ENCODE measurements around the gene DHRS13. TPM values are rescaled to one million over a fixed set of nuclear protein-coding genes. Genes with fewer than 3 reads are reported as not detected.

Gene DHRS13
- polyA plus RNA-seq, 1 donor from 2014 or later, result 91.1 TPM

DNA sequence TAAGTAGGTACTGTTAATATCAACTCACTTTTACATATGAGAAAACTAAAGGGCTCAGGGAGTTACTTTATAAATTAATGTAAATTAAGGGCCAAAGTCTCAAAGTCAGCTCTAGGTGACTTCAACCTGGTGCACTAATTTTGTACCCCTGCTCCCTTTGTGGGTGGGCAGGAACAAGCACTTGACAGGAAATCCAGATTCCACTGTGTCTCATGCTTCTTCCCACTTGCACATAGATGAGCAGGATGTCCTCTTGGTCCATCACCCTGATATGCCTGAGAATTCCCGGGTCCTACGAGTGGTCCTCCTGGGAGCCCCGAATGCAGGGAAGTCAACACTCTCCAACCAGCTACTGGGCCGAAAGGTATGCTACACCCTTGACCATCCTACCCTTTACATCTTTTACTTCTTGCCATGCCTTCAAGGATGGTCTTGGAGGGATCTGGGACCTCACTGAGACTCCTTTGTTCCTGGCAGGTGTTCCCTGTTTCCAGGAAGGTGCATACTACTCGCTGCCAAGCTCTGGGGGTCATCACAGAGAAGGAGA lies 46.8 kb downstream of the DHRS13 start:
- Histone ChIP-seq H3K9ac (ENCODE audit: low read length) (peak overlapping the region; percentile 77), H3K4me3 (ENCODE audit: low read length) (peak overlapping the region; percentile 80), H3K9me3 (ENCODE audit: low read length) (no peaks in the 10 kb centered on the region)

GRCh38 chr17:28855336-28855679 lies 47.6 kb downstream of the DHRS13 start:
- Histone ChIP-seq H3K4me2 (ENCODE audit: low read length) (peak overlapping the region; percentile 99), H3K27me3 (ENCODE audit: insufficient read depth, low read depth, low read length) (no peaks in the 10 kb centered on the region), H3K27ac (ENCODE audit: low read length) (peak overlapping the region; percentile 51), H3K9me2 (ENCODE audit: insufficient read depth, low read length) (no peaks in the 10 kb centered on the region), H3K9me3 (ENCODE audit: low read length) (no peaks in the 10 kb centered on the region), H2AFZ (ENCODE audit: low read depth, low read length) (peak overlapping the region; percentile 88), H3K9ac (ENCODE audit: low read length) (peak overlapping the region; percentile 77), H3F3A (ENCODE audit: insufficient read depth, low read length, poor library complexity, severe bottlenecking) (no peaks in the 10 kb centered on the region), H4K20me1 (ENCODE audit: insufficient read depth) (no peaks in the 10 kb centered on the region), H3K79me2 (replicated peaks; ENCODE audit: insufficient read depth, low read length) (peaks cover 8% of the 10 kb centered on the region), H3K4me3 (ENCODE audit: low read length) (peak overlapping the region; percentile 80), H3K36me3 (ENCODE audit: insufficient read depth, low read length) (no peaks in the 10 kb centered on the region)
- TF ChIP-seq, protein P1, sequence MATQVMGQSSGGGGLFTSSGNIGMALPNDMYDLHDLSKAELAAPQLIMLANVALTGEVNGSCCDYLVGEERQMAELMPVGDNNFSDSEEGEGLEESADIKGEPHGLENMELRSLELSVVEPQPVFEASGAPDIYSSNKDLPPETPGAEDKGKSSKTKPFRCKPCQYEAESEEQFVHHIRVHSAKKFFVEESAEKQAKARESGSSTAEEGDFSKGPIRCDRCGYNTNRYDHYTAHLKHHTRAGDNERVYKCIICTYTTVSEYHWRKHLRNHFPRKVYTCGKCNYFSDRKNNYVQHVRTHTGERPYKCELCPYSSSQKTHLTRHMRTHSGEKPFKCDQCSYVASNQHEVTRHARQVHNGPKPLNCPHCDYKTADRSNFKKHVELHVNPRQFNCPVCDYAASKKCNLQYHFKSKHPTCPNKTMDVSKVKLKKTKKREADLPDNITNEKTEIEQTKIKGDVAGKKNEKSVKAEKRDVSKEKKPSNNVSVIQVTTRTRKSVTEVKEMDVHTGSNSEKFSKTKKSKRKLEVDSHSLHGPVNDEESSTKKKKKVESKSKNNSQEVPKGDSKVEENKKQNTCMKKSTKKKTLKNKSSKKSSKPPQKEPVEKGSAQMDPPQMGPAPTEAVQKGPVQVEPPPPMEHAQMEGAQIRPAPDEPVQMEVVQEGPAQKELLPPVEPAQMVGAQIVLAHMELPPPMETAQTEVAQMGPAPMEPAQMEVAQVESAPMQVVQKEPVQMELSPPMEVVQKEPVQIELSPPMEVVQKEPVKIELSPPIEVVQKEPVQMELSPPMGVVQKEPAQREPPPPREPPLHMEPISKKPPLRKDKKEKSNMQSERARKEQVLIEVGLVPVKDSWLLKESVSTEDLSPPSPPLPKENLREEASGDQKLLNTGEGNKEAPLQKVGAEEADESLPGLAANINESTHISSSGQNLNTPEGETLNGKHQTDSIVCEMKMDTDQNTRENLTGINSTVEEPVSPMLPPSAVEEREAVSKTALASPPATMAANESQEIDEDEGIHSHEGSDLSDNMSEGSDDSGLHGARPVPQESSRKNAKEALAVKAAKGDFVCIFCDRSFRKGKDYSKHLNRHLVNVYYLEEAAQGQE (IDR thresholded peaks at IDR 0.05; ENCODE audit: borderline replicate concordance), result peak; percentile 0
- TF ChIP-seq EZH2 (IDR thresholded peaks at IDR 0.05; ENCODE audit: borderline replicate concordance, insufficient read depth, low read length, poor library complexity, severe bottlenecking) (no peak), RAD21 (conservative IDR thresholded peaks at IDR 0.05) (no peak)

More for the DNA sequence above, 46.8 kb downstream of the DHRS13 start:
- Histone ChIP-seq H3K36me3 (ENCODE audit: insufficient read depth, low read length) (no peaks in the 10 kb centered on the region), H2AFZ (ENCODE audit: low read depth, low read length) (no peak overlapping the region), H3K9me2 (ENCODE audit: insufficient read depth, low read length) (no peaks in the 10 kb centered on the region), H3K4me2 (ENCODE audit: low read length) (peak overlapping the region; percentile 99), H3K79me2 (replicated peaks; ENCODE audit: insufficient read depth, low read length) (peaks cover 8% of the 10 kb centered on the region), H3F3A (ENCODE audit: insufficient read depth, low read length, poor library complexity, severe bottlenecking) (no peaks in the 10 kb centered on the region), H3K27ac (ENCODE audit: low read length) (no peak overlapping the region), H4K20me1 (ENCODE audit: insufficient read depth) (no peaks in the 10 kb centered on the region), H3K27me3 (ENCODE audit: insufficient read depth, low read depth, low read length) (no peaks in the 10 kb centered on the region)
- TF ChIP-seq TAF1 (IDR thresholded peaks at IDR 0.05; ENCODE audit: low read depth), result no peak
- no peak for TF ChIP-seq MXI1 (conservative IDR thresholded peaks at IDR 0.05; ENCODE audit: poor library complexity, severe bottlenecking)

GRCh38 chr17:28854457-28855335 lies 48.2 kb downstream of the DHRS13 start, which contains the start of gene ERAL1:
Gene ERAL1, plus strand, starts transcription at chr17:28855016. Its CDS starts 19 bp downstream, at chr17:28855035.
- H3K27me3 ChIP-seq (ENCODE audit: insufficient read depth, low read depth, low read length), result no peaks in the 10 kb centered on the region
- H3K4me3 ChIP-seq (ENCODE audit: low read length), result peak within 1 kb of the TSS; percentile 80
- no peaks in the 10 kb centered on the region for H3F3A ChIP-seq (ENCODE audit: insufficient read depth, low read length, poor library complexity, severe bottlenecking)
- peak within 1 kb of the TSS; percentile 99 for H3K4me2 ChIP-seq (ENCODE audit: low read length)
- H4K20me1 ChIP-seq (ENCODE audit: insufficient read depth), result no peaks in the 10 kb centered on the region
- no peaks in the 10 kb centered on the region for H3K36me3 ChIP-seq (ENCODE audit: insufficient read depth, low read length)
- H3K9me3 ChIP-seq (ENCODE audit: low read length), result no peaks in the 10 kb centered on the region
- TF ChIP-seq TAF1 (IDR thresholded peaks at IDR 0.05; ENCODE audit: low read depth), result no peak
- peak; percentile 49 for TF ChIP-seq RAD21 (conservative IDR thresholded peaks at IDR 0.05)
- TF ChIP-seq, protein P1 (IDR thresholded peaks at IDR 0.05; ENCODE audit: borderline replicate concordance), result peak; percentile 45
- peak; percentile 30 for TF ChIP-seq CTCF (IDR thresholded peaks at IDR 0.05; ENCODE audit: poor library complexity, severe bottlenecking)
- TF ChIP-seq SMC3 (conservative IDR thresholded peaks at IDR 0.05; ENCODE audit: poor library complexity), result peak; percentile 64
- TF ChIP-seq POLR2AphosphoS5 (IDR thresholded peaks at IDR 0.05), result peak; percentile 86
- peak; percentile 31 for TF ChIP-seq EP300 (conservative IDR thresholded peaks at IDR 0.05; ENCODE audit: poor library complexity, severe bottlenecking)
- no peak for TF ChIP-seq EZH2 (IDR thresholded peaks at IDR 0.05; ENCODE audit: borderline replicate concordance, insufficient read depth, low read length, poor library complexity, severe bottlenecking)
- peak; percentile 96 for TF ChIP-seq MXI1 (conservative IDR thresholded peaks at IDR 0.05; ENCODE audit: poor library complexity, severe bottlenecking)
- H3K9me2 ChIP-seq (ENCODE audit: insufficient read depth, low read length), result no peaks in the 10 kb centered on the region
- peaks cover 8% of the 10 kb centered on the region for H3K79me2 ChIP-seq (replicated peaks; ENCODE audit: insufficient read depth, low read length)
- H3K27ac ChIP-seq (ENCODE audit: low read length), result peak within 1 kb of the TSS; percentile 51
- peak within 1 kb of the TSS; percentile 77 for H3K9ac ChIP-seq (ENCODE audit: low read length)
- H2AFZ ChIP-seq (ENCODE audit: low read depth, low read length), result peak within 1 kb of the TSS; percentile 88
